ENCODE results near the gene C9orf57. TPM values are rescaled to one million over a fixed set of nuclear protein-coding genes. Genes with fewer than 3 reads are reported as not detected.

C9orf57 gene
- total RNA-seq, 3 donors from 2014 or later = not detected

DNA sequence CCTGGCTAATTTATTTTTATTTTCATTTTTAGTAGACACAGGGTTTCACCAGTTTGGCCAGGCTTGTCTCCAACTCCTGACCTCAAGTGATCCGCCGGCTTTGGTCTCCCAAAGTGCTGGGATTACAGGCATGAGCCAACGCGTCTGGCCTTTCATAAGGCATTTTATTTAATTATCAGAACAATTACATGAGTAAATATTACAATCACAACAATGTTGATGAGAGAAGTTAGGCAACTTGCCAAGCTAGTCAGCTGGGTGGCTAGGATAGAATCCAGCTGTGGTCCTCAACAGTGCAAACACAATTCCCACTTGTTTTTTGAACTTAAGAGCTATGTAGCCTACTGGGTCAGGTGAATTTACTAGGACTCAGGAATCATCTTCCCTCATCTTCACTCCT lies 22.0 kb downstream of the C9orf57 start:
- no peak for TF ChIP-seq CTCF (IDR thresholded peaks at IDR 0.05)
- DNase-seq = no peak
- H3K4me3 ChIP-seq = no peak overlapping the region
- H3K36me3 ChIP-seq (ENCODE audit: low read depth) = no peaks in the 10 kb centered on the region
- H3K4me1 ChIP-seq (ENCODE audit: low read depth) = no peaks in the 10 kb centered on the region
- intact Hi-C loops (cut with DNase I, micrococcal nuclease) = loop anchor here (2.0 to 5.0 kb wide), 2 partner anchors 232 to 239 kb away; no protein-coding TSS in a partner anchor
- no peaks in the 10 kb centered on the region for H3K9me3 ChIP-seq
- no peak for ATAC-seq

GRCh38 chr9:72037571-72037970 lies 22.8 kb downstream of the C9orf57 start:
- Histone ChIP-seq H3K4me3 (no peak overlapping the region), H3K36me3 (ENCODE audit: low read depth) (no peaks in the 10 kb centered on the region), H3K4me1 (ENCODE audit: low read depth) (no peaks in the 10 kb centered on the region), H3K9me3 (no peaks in the 10 kb centered on the region)
- DNase-seq (no peak), ATAC-seq (peak; percentile 48)
- no peak for TF ChIP-seq CTCF (IDR thresholded peaks at IDR 0.05)
- intact Hi-C loops (cut with DNase I, micrococcal nuclease) = loop anchor here in 1 of 2 donors (5.0 kb wide), 1 partner anchor 240 kb away; no protein-coding TSS in a partner anchor

DNA sequence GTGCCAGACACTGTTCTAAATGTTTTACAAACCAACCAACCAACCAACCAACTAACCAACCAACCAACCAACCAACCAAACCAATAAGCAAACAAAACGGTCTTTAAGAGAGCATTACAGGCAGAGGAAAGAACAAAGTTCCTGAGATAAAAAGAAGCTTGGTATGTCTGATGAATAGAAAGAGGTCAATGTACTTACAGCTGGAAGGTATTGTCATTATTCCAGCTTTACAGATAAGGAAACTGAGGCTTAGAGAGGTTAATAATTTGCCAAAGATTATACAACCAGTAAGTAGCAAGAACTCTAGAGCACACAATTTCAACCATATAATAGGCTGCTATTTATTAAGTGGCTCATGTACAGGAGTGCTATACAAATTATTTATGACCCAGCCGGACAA lies 29.6 kb downstream of the C9orf57 start:
- no peak for TF ChIP-seq CTCF (IDR thresholded peaks at IDR 0.05)
- ATAC-seq (no peak), DNase-seq (no peak)
- Histone ChIP-seq H3K9me3 (no peaks in the 10 kb centered on the region), H3K4me3 (no peak overlapping the region), H3K36me3 (ENCODE audit: low read depth) (no peaks in the 10 kb centered on the region), H3K4me1 (ENCODE audit: low read depth) (peaks cover 4% of the 10 kb centered on the region)
- intact Hi-C loops (cut with DNase I, micrococcal nuclease) = no loop called here

GRCh38 chr9:72029986-72030385 lies 30.4 kb downstream of the C9orf57 start:
- H3K9me3 ChIP-seq = no peaks in the 10 kb centered on the region
- H3K4me1 ChIP-seq (ENCODE audit: low read depth) = peaks cover 5% of the 10 kb centered on the region
- ATAC-seq = no peak
- no peak for DNase-seq
- TF ChIP-seq CTCF (IDR thresholded peaks at IDR 0.05) = no peak
- H3K36me3 ChIP-seq (ENCODE audit: low read depth) = no peaks in the 10 kb centered on the region
- intact Hi-C loops (cut with DNase I, micrococcal nuclease) = loop anchor here in 1 of 2 donors (10.0 kb wide), 1 partner anchor 225 kb away; no protein-coding TSS in a partner anchor
- H3K4me3 ChIP-seq = no peak overlapping the region

DNA sequence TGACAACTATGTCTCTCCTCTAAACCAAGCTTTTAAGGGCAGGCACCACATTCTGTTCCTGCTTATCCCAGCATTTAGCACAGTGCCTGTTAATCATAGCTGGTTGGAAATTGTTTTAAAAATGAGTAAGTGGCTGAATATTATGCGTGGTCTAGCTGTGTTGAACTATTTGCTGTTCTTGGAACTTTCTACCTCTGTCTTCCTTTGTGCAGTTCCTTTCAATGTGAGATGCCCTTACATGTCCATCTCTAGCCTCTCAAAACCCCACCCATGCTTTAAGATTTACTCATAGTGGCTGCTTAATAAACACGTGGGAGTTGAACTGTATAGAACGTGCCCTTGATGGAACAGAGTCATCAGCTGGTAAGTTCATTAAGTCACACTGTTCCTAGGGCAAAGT lies 34.5 kb downstream of the C9orf57 start:
- H3K9me3 ChIP-seq = no peaks in the 10 kb centered on the region
- no peaks in the 10 kb centered on the region for H3K36me3 ChIP-seq (ENCODE audit: low read depth)
- intact Hi-C loops (cut with DNase I, micrococcal nuclease) = loop anchor here in 1 of 2 donors (10.0 kb wide), 1 partner anchor 221 kb away; no protein-coding TSS in a partner anchor
- H3K4me1 ChIP-seq (ENCODE audit: low read depth) = peaks cover 5% of the 10 kb centered on the region
- DNase-seq = no peak
- H3K4me3 ChIP-seq = no peak overlapping the region
- TF ChIP-seq CTCF (IDR thresholded peaks at IDR 0.05) = no peak
- ATAC-seq = no peak

DNA sequence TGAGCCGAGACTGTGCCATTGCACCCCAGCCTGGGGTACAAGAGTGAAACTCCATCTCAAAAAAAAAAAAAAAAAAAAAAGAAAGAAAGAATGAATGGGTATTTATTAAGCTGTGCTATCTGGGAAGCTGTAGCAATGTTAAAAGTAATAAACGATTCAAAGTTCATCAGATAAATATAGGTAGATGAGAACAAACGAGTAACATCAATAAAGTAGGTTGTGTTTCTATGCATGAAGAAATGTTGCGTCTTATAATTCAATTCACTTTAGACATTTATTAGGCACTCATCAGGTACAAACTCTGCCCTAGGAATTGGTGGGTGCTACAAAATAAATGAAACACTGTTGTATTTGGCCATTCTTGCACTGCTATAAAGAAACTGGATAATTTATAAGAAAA lies 36.8 kb downstream of the C9orf57 start:
- Histone ChIP-seq H3K36me3 (ENCODE audit: low read depth) (no peaks in the 10 kb centered on the region), H3K9me3 (no peaks in the 10 kb centered on the region), H3K4me1 (ENCODE audit: low read depth) (peaks cover 5% of the 10 kb centered on the region), H3K4me3 (no peak overlapping the region)
- ATAC-seq = no peak
- no peak for DNase-seq
- intact Hi-C loops (cut with DNase I, micrococcal nuclease) = loop anchor here in 1 of 2 donors (10.0 kb wide), 1 partner anchor 219 kb away; no protein-coding TSS in a partner anchor
- no peak for TF ChIP-seq CTCF (IDR thresholded peaks at IDR 0.05)

All from mucosa of descending colon (tissue), 3 donors.